HUES48 (cell line): Measurements from ENCODE around the gene CLEC4M.

Experiments
- H3K27ac ChIP-seq: one replicate; pipeline ENCODE4 v1.7.0; 2013; ENCODE audit warnings: low read depth, low read length, inconsistent platforms
- H3K27me3 ChIP-seq: 2 replicates; pipeline ENCODE4 v1.6.1; 2013; ENCODE audit warnings: mild to moderate bottlenecking, low read length; ENCODE audit not compliant: control insufficient read depth, insufficient read depth
- H3K36me3 ChIP-seq: 2 replicates; pipeline ENCODE4 v1.6.1; 2013; ENCODE audit warnings: low read length; ENCODE audit not compliant: control insufficient read depth, insufficient read depth
- H3K4me1 ChIP-seq: 2 replicates; pipeline ENCODE4 v1.6.1; 2013; ENCODE audit warnings: mild to moderate bottlenecking, low read length; ENCODE audit not compliant: control insufficient read depth, insufficient read depth
- H3K4me3 ChIP-seq: 2 replicates; pipeline ENCODE4 v1.5.1; 2013; ENCODE audit warnings: mild to moderate bottlenecking, low read depth, low read length
- H3K9ac ChIP-seq: 2 replicates; pipeline ENCODE4 v1.6.1; 2013; ENCODE audit warnings: mild to moderate bottlenecking, low read depth, low read length, moderate library complexity
- H3K9me3 ChIP-seq: 2 replicates; pipeline ENCODE4 v1.6.1; 2013; ENCODE audit warnings: low read length; ENCODE audit not compliant: control insufficient read depth, insufficient read depth

CLEC4M gene

GRCh38 chr19:7731615-7732014, 31.4 kb upstream of the CLEC4M start:
- no peaks in the 10 kb centered on the region for H3K9me3 ChIP-seq
- H3K9ac ChIP-seq: no peak overlapping the region
- no peak overlapping the region for H3K4me3 ChIP-seq
- H3K36me3 ChIP-seq: no peaks in the 10 kb centered on the region
- no peak overlapping the region for H3K27ac ChIP-seq
- H3K4me1 ChIP-seq: 0 out of 2 replicates have a peak, but pooled peaks cover 10% of the 10 kb centered on the region
- H3K27me3 ChIP-seq: peaks cover 48% of the 10 kb centered on the region

- H3K27ac ChIP-seq: no peak within 1 kb of the TSS
- H3K4me3 ChIP-seq: no peak within 1 kb of the TSS
- no peak within 1 kb of the TSS for H3K9ac ChIP-seq
- peaks cover 48% of the 10 kb centered on the region for H3K27me3 ChIP-seq
- H3K36me3 ChIP-seq: no peaks in the 10 kb centered on the region
- H3K4me1 ChIP-seq: 0 out of 2 replicates have a peak, but pooled peaks cover 10% of the 10 kb centered on the region
- H3K9me3 ChIP-seq: no peaks in the 10 kb centered on the region
Observed at GRCh38 chr19:7732045-7732444, 31.0 kb upstream of the CLEC4M start, which contains the start of gene CLEC4G. TSS of gene CLEC4G (minus strand) at chr19:7732110. CDS start at chr19:7732102, 8 bp downstream.

GRCh38 chr19:7733376-7733775, 29.7 kb upstream of the CLEC4M start:
- Histone ChIP-seq H3K36me3 (no peaks in the 10 kb centered on the region), H3K9ac (no peak overlapping the region), H3K27ac (no peak overlapping the region), H3K9me3 (no peaks in the 10 kb centered on the region), H3K4me3 (no peak overlapping the region), H3K4me1 (0 out of 2 replicates have a peak, but pooled peaks cover 10% of the 10 kb centered on the region), H3K27me3 (peaks cover 39% of the 10 kb centered on the region)

GRCh38 chr19:7734220-7735203, 28.5 kb upstream of the CLEC4M start:
- H3K9ac ChIP-seq: no peak overlapping the region
- H3K4me3 ChIP-seq: no peak overlapping the region
- peaks cover 27% of the 10 kb centered on the region for H3K27me3 ChIP-seq
- no peaks in the 10 kb centered on the region for H3K9me3 ChIP-seq
- 0 out of 2 replicates have a peak, but pooled peaks cover 3% of the 10 kb centered on the region for H3K4me1 ChIP-seq
- no peaks in the 10 kb centered on the region for H3K36me3 ChIP-seq
- H3K27ac ChIP-seq: no peak overlapping the region

GRCh38 chr19:7736148-7736547, 26.9 kb upstream of the CLEC4M start:
- H3K36me3 ChIP-seq: no peaks in the 10 kb centered on the region
- H3K27me3 ChIP-seq: peaks cover 11% of the 10 kb centered on the region
- H3K27ac ChIP-seq: no peak overlapping the region
- H3K9me3 ChIP-seq: no peaks in the 10 kb centered on the region
- H3K4me3 ChIP-seq: no peak overlapping the region
- H3K4me1 ChIP-seq: no peaks in the 10 kb centered on the region
- H3K9ac ChIP-seq: no peak overlapping the region

- Histone ChIP-seq H3K36me3 (no peaks in the 10 kb centered on the region), H3K27ac (no peak overlapping the region), H3K4me3 (no peak overlapping the region), H3K9ac (no peak overlapping the region), H3K27me3 (peaks cover 2% of the 10 kb centered on the region; the same call in 1 of the 2 replicates), H3K4me1 (no peaks in the 10 kb centered on the region), H3K9me3 (no peaks in the 10 kb centered on the region)
Observed at GRCh38 chr19:7737215-7737614, 25.8 kb upstream of the CLEC4M start.

GRCh38 chr19:7738023-7738422, 25.0 kb upstream of the CLEC4M start:
- no peak overlapping the region for H3K27ac ChIP-seq
- H3K9me3 ChIP-seq: no peaks in the 10 kb centered on the region
- peaks cover 2% of the 10 kb centered on the region; the same call in 1 of the 2 replicates for H3K27me3 ChIP-seq
- H3K4me3 ChIP-seq: no peak overlapping the region
- no peaks in the 10 kb centered on the region for H3K4me1 ChIP-seq
- no peaks in the 10 kb centered on the region for H3K36me3 ChIP-seq
- H3K9ac ChIP-seq: no peak overlapping the region

- Histone ChIP-seq H3K36me3 (no peaks in the 10 kb centered on the region), H3K9me3 (no peaks in the 10 kb centered on the region), H3K9ac (no peak overlapping the region), H3K4me1 (no peaks in the 10 kb centered on the region), H3K4me3 (no peak overlapping the region), H3K27me3 (no peaks in the 10 kb centered on the region; the same call in 1 of the 2 replicates), H3K27ac (no peak overlapping the region)
Observed at GRCh38 chr19:7739211-7739755, 23.8 kb upstream of the CLEC4M start.

GRCh38 chr19:7739801-7740681, 23.0 kb upstream of the CLEC4M start:
- Histone ChIP-seq H3K4me3 (no peak overlapping the region), H3K36me3 (no peaks in the 10 kb centered on the region), H3K9ac (no peak overlapping the region), H3K4me1 (no peaks in the 10 kb centered on the region), H3K27me3 (no peaks in the 10 kb centered on the region), H3K9me3 (no peaks in the 10 kb centered on the region), H3K27ac (no peak overlapping the region)

GRCh38 chr19:7740682-7741054, 22.4 kb upstream of the CLEC4M start:
- Histone ChIP-seq H3K27me3 (no peaks in the 10 kb centered on the region), H3K9me3 (no peaks in the 10 kb centered on the region), H3K9ac (no peak overlapping the region), H3K4me1 (no peaks in the 10 kb centered on the region), H3K27ac (no peak overlapping the region), H3K4me3 (no peak overlapping the region), H3K36me3 (no peaks in the 10 kb centered on the region)
